GM18526 (cell line): Measurements from ENCODE around the gene ALDH18A1.

Experiments
- POLR2A ChIP-seq: IDR thresholded peaks from 3 replicates; pipeline ENCODE4 v1.6.1; 2011; ENCODE audit not compliant: insufficient read length; ENCODE audit errors: extremely low read depth

The ALDH18A1 gene

GRCh38 chr10:95613330-95613729 is 43.2 kb downstream of the ALDH18A1 start:
- TF ChIP-seq POLR2A, result no peak

- TF ChIP-seq POLR2A, result no peak
These were observed 45.8 kb downstream of the ALDH18A1 start for GRCh38 chr10:95610727-95611126.

GRCh38 chr10:95606922-95607321 is 49.6 kb downstream of the ALDH18A1 start:
- TF ChIP-seq POLR2A, result no peak

- no peak for TF ChIP-seq POLR2A
These were observed 51.3 kb downstream of the ALDH18A1 start for GRCh38 chr10:95605163-95605562.

- TF ChIP-seq POLR2A, result no peak
These were observed 51.9 kb downstream of the ALDH18A1 start for GRCh38 chr10:95604630-95605029.

GRCh38 chr10:95602382-95602781 is 54.1 kb downstream of the ALDH18A1 start:
- TF ChIP-seq POLR2A, result no peak

DNA sequence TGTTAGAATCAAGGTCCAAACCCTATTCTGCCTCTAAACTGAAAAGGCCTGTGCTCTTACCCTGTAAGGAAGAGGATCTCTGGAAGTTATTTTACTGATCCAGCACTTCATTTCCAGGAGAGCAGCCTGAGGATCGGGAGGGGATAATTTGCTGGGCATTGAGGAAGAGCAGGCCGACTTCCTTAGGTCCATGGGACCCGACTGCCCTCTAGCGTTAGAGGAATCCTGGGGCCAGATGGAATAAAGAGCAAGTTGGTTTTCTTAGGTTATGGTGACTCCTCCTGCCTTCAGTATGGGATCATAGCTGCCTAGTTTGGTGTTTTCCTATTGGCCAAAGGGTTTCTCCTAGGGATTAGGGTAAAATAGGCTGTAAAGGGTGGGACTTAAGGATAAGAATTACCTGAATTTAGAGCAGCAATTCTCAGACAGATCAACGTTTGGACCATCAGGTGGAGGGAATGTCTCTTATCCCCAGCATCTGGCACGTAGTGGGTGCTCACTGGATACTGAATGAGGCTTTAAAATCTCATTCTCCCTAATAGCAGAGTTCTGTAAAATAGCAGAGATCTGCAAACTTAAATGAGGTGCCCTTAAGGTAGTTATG is 55.3 kb downstream of the ALDH18A1 start:
- no peak for TF ChIP-seq POLR2A

- no peak for TF ChIP-seq POLR2A
These were observed 56.4 kb downstream of the ALDH18A1 start for GRCh38 chr10:95600158-95600557.

- TF ChIP-seq POLR2A, result no peak
These were observed 58.7 kb downstream of the ALDH18A1 start for GRCh38 chr10:95597788-95598187.

GRCh38 chr10:95588025-95588424 is 68.5 kb downstream of the ALDH18A1 start:
- no peak for TF ChIP-seq POLR2A

- no peak for TF ChIP-seq POLR2A
These were observed 76.5 kb downstream of the ALDH18A1 start for GRCh38 chr10:95579835-95580535.

- TF ChIP-seq POLR2A, result no peak
These were observed 77.2 kb downstream of the ALDH18A1 start for GRCh38 chr10:95579292-95579691.

GRCh38 chr10:95578619-95579018 is 77.9 kb downstream of the ALDH18A1 start:
- TF ChIP-seq POLR2A, result no peak

GRCh38 chr10:95574649-95575365 is 81.7 kb downstream of the ALDH18A1 start:
- no peak for TF ChIP-seq POLR2A

DNA sequence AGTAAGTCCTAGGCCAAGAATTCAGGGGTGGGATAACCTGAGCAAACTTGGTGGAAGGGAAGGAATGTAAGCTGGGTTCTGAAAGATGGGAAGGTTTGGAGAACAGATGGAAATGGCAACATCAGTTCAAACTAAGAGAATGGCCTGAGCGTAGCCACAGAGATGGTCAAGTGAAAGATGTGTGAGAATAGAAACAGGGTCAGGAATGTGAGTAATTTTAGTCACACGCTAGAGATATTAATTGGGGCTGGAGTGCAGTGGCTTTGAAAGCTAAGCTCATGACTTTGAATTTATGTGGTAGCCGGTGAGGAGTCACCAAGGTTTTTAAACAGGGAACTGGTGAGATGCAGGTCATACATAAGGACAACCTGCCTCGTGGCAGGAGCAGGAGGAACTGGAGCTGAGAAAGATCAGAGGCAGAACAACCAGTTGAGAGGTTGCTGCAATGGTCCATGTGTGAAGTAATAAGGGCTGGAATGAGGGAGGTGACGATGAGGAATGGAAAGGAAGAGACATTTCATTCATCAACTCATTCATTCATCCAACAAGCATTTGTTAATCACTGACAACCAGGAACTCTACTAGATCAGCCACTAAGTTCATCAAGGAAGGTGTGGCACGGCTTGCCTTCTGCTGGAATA is 82.4 kb downstream of the ALDH18A1 start:
- no peak for TF ChIP-seq POLR2A

DNA sequence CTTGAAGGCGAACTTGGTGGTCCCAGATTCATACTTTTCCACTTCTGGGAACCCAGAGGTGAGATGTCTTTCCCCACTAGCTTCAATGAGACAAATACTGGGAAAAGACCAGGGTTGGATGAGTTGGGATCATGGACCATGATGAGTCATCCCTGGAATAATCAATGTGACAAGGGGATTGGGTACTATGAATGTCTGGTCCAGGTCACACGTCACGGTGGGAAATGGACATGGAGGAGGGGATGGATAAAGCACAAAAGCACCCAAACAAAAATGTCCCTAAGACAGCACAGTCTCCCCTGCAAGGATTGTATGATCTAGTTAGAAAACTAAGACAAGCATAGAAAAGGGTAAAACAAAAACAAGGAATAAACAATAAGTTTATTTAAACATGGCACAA is 83.0 kb downstream of the ALDH18A1 start:
- no peak for TF ChIP-seq POLR2A
